Lower leg skin (tissue), 4 donors: ENCODE results near the gene TBC1D22A. TPM values are rescaled to one million over a fixed set of nuclear protein-coding genes. Genes with fewer than 3 reads are reported as not detected.

ENCODE experiments used
- DNase-seq, 2 donors: peaks; one replicate each; pipeline ENCODE4 v3.0.0-alpha.2; 2019; ENCODE audit warnings: low spot score in 2 of 2
- H3K4me3 ChIP-seq: fragments of 200-600 bp; sonication (generic); 2 replicates; pipeline ENCODE4 v1.5.1; 2017; ENCODE audit warnings: mild to moderate bottlenecking, low read depth; ENCODE audit not compliant: poor library complexity, severe bottlenecking
- CTCF ChIP-seq, 3 donors: fragments of 450-650 bp; IDR thresholded peaks; one replicate each; pipeline ENCODE4 v1.5.1; 2016; ENCODE audit warnings: antibody characterized with exemption in 3 of 3, mild to moderate bottlenecking in 3 of 3, moderate library complexity in 2 of 3
- POLR2A ChIP-seq, 2 donors: fragments of 450-650 bp; IDR thresholded peaks; one replicate each; pipeline ENCODE4 v1.6.1; 2016 to 2017; ENCODE audit warnings: antibody characterized with exemption in 2 of 2, mild to moderate bottlenecking in 1 of 2, moderate library complexity in 1 of 2
- WGBS, 2 donors: methylation state at CpG; one replicate each; pipeline ENCODE4 v1.1.5; 2018; 5-methylcytosine and 5-hydroxymethylcytosine counted together
- intact Hi-C: fragments of 100-400 bp; cut with DNase I; formaldehyde crosslinking; loops from one replicate; pipeline ENCODE4 v1.15.0; 2023; ENCODE audit warnings: low total_unique reads
- total RNA-seq, 4 donors: library from RNA; depleted of rRNA; stranded (reverse); fragments of >200 nt; gene quantifications; one replicate each; pipeline ENCODE4 v1.1.0, GENCODE V29; 2016

Gene TBC1D22A
- total RNA-seq, 4 donors from 2014 or later, result 21.8 to 32.3 (median 31.6) TPM

- intact Hi-C loops, result no loop called here
- TF ChIP-seq POLR2A (IDR thresholded peaks at IDR 0.05) (no peak), CTCF (IDR thresholded peaks at IDR 0.05) (no peak)
- DNase-seq, result no peak
- H3K4me3 ChIP-seq, result no peak overlapping the region
- 90 to 96% methylated on average over 2 of the region's 2 CpGs for WGBS, 2 donors
Measured at GRCh38 chr22:46757104-46757503, 5.3 kb upstream of the TBC1D22A start.

- no peak overlapping the region for H3K4me3 ChIP-seq
- no peak for DNase-seq
- intact Hi-C loops, result no loop called here
- no peak for TF ChIP-seq POLR2A (IDR thresholded peaks at IDR 0.05)
- no peak for TF ChIP-seq CTCF (IDR thresholded peaks at IDR 0.05)
- WGBS, 2 donors, result 60 to 70% methylated on average over 1 of the region's 1 CpG
Measured at GRCh38 chr22:46758121-46758520, 4.3 kb upstream of the TBC1D22A start.

- WGBS, 2 donors, result 48 to 51% methylated on average over 6 of the region's 6 CpGs
- DNase-seq, result no peak
- intact Hi-C loops, result no loop called here
- TF ChIP-seq CTCF (IDR thresholded peaks at IDR 0.05), result peak in 1 of 3 donors; percentile 50
- TF ChIP-seq POLR2A (IDR thresholded peaks at IDR 0.05), result no peak
- H3K4me3 ChIP-seq, result no peak overlapping the region
Measured at GRCh38 chr22:46758867-46759290, 3.6 kb upstream of the TBC1D22A start.

GRCh38 chr22:46761017-46761416 lies 1.4 kb upstream of the TBC1D22A start:
- intact Hi-C loops, result no loop called here
- H3K4me3 ChIP-seq, result no peak overlapping the region
- 66 to 73% methylated on average over 6 of the region's 6 CpGs for WGBS, 2 donors
- no peak for DNase-seq
- TF ChIP-seq CTCF (IDR thresholded peaks at IDR 0.05), result no peak
- no peak for TF ChIP-seq POLR2A (IDR thresholded peaks at IDR 0.05)

- 5 to 8% methylated on average over 17 of the region's 17 CpGs for WGBS, 2 donors
- intact Hi-C loops, result no loop called here
- TF ChIP-seq CTCF (IDR thresholded peaks at IDR 0.05), result no peak
- TF ChIP-seq POLR2A (IDR thresholded peaks at IDR 0.05), result no peak
- DNase-seq, result no peak
- H3K4me3 ChIP-seq, result peak overlapping the region; percentile 99
Measured at GRCh38 chr22:46761539-46762237, 762 bp upstream of the TBC1D22A start.
